HFFc6 (cell line): Measurements from ENCODE around the gene HNRNPL. TPM values are rescaled to one million over a fixed set of nuclear protein-coding genes. Genes with fewer than 3 reads are reported as not detected.

ENCODE experiments used
- DNase-seq: peaks from one replicate; pipeline ENCODE4 v3.0.0-alpha.2; 2018
- H3K27ac Mint-ChIP-seq: 2 replicates; pipeline ENCODE4 v1.8.0; 2020; ENCODE audit warnings: mild to moderate bottlenecking, mixed read lengths
- H3K27me3 Mint-ChIP-seq: 2 replicates; pipeline ENCODE4 v1.8.0; 2021; ENCODE audit warnings: mild to moderate bottlenecking, moderate library complexity, mixed read lengths; ENCODE audit not compliant: insufficient read depth
- H3K36me3 Mint-ChIP-seq: 2 replicates; pipeline ENCODE4 v1.8.0; 2021; ENCODE audit warnings: low read depth, mixed read lengths
- H3K4me1 Mint-ChIP-seq: 2 replicates; pipeline ENCODE4 v1.8.0; 2020; ENCODE audit warnings: low read depth, mixed read lengths
- H3K4me3 Mint-ChIP-seq: 2 replicates; pipeline ENCODE4 v1.8.0; 2020; ENCODE audit warnings: mild to moderate bottlenecking, moderate library complexity, mixed read lengths
- H3K9me3 Mint-ChIP-seq: 2 replicates; pipeline ENCODE4 v1.8.0; 2020; ENCODE audit warnings: mild to moderate bottlenecking, mixed read lengths
- total RNA-seq, 6 experiments: library from RNA; stranded (reverse); fragmentation: NEBNext Ultra II Directional; extraction: Animal tissue kit (Norgen Biotek cat#: 25700); gene quantifications; 2 replicates in 1 of 6; 3 replicates in 5 of 6; pipeline ENCODE4 v1.2.3, GENCODE V29; 2021
- TF ChIP-seq, protein P1 (sequence below): fragments of 200-600 bp; sonication (generic); IDR thresholded peaks from 2 replicates; pipeline ENCODE4 v1.5.0; 2021; ENCODE audit warnings: antibody characterized with exemption, mild to moderate bottlenecking

The HNRNPL gene
- total RNA-seq, 6 experiments from 2014 or later, result 337 to 467 (median 441) TPM

DNA sequence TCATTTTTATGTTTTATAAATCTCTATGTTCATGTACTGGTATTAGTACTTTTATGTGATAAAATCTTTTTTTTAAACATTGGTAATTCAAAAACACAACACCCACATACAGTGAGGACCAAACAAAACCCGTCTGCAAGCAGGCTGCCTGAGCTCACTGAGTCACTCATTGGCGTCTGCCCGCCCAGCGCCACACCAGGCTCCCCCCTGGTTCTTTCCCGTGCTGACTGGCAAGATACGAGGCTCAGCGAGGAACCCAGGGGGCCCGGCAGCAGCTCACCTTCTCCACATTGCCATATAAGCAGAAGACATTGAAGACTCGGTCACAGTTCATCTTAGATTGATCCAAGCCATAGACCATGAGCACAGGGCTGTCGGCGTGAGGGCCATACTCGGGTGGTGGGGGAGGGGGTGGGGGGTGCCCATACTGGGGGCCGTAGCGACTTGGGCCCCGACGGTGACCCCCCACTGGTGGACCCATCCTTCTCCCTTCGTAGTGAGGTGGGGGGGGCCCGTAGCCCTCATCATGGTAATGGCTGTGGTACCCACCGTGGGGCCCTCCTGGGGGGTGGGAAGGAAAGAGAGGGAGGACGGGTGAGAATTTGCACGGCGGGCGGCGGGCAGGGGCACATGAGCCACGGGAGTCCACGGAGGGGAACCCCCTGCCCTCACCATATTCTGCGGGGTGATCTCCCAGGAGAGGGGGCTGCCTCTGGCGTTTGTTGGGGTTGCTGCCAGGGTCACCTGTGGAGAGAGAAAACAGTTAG lies 9.8 kb downstream of the HNRNPL start:
- H3K9me3 Mint-ChIP-seq, result no peaks in the 10 kb centered on the region
- peak overlapping the region; percentile 32; the same call in 1 of the 2 replicates for H3K4me3 Mint-ChIP-seq
- DNase-seq, result peak; percentile 24
- TF ChIP-seq, protein P1, sequence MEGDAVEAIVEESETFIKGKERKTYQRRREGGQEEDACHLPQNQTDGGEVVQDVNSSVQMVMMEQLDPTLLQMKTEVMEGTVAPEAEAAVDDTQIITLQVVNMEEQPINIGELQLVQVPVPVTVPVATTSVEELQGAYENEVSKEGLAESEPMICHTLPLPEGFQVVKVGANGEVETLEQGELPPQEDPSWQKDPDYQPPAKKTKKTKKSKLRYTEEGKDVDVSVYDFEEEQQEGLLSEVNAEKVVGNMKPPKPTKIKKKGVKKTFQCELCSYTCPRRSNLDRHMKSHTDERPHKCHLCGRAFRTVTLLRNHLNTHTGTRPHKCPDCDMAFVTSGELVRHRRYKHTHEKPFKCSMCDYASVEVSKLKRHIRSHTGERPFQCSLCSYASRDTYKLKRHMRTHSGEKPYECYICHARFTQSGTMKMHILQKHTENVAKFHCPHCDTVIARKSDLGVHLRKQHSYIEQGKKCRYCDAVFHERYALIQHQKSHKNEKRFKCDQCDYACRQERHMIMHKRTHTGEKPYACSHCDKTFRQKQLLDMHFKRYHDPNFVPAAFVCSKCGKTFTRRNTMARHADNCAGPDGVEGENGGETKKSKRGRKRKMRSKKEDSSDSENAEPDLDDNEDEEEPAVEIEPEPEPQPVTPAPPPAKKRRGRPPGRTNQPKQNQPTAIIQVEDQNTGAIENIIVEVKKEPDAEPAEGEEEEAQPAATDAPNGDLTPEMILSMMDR, result no peak
- H3K4me1 Mint-ChIP-seq, result peaks cover 83% of the 10 kb centered on the region
- H3K36me3 Mint-ChIP-seq, result peaks cover 82% of the 10 kb centered on the region
- H3K27me3 Mint-ChIP-seq, result peaks cover 25% of the 10 kb centered on the region
- H3K27ac Mint-ChIP-seq, result peak overlapping the region; percentile 92

- TF ChIP-seq, protein P1, result no peak
- Mint-ChIP-seq H3K4me3 (peak overlapping the region; percentile 69), H3K9me3 (no peaks in the 10 kb centered on the region)
Observed at GRCh38 chr19:38838986-38839761, 10.6 kb downstream of the HNRNPL start.

GRCh38 chr19:38838208-38838985 lies 11.4 kb downstream of the HNRNPL start:
- TF ChIP-seq, protein P1, result peak; percentile 13; the same call in 1 of the 2 replicates
- H3K36me3 Mint-ChIP-seq, result peaks cover 71% of the 10 kb centered on the region
- no peaks in the 10 kb centered on the region for H3K9me3 Mint-ChIP-seq
- peaks cover 84% of the 10 kb centered on the region for H3K4me1 Mint-ChIP-seq
- peaks cover 22% of the 10 kb centered on the region for H3K27me3 Mint-ChIP-seq
- peak overlapping the region; percentile 79 for H3K4me3 Mint-ChIP-seq
- DNase-seq, result peak; percentile 42
- peak overlapping the region; percentile 92 for H3K27ac Mint-ChIP-seq

More at GRCh38 chr19:38838986-38839761, 10.6 kb downstream of the HNRNPL start:
- DNase-seq, result no peak
- Mint-ChIP-seq H3K27me3 (peaks cover 25% of the 10 kb centered on the region), H3K4me1 (peaks cover 86% of the 10 kb centered on the region), H3K36me3 (peaks cover 77% of the 10 kb centered on the region), H3K27ac (peak overlapping the region; percentile 92)

DNA sequence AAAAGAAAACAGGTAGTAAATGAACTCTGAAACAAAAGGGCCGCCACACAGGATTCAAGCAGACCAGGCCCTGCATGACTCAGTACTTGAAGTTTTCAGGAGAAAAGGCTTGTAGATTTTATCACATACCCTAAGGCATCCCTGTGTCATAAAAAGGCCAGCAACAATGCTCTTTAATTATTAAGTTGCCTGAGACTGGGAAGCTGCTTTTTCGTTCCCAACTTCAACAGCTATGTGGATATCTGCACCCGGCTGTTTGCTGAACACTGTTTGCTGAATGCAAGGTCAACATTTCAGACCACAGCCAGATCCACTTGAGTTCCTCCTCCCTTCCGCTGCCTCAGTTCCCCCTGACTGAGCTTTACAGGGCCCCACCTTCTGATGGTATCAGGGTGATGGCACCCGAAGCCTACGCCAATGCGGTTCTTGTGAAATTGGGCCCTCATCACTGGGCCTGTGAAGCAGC lies 12.1 kb downstream of the HNRNPL start:
- peak; percentile 96 for DNase-seq
- Mint-ChIP-seq H3K36me3 (peaks cover 64% of the 10 kb centered on the region), H3K9me3 (no peaks in the 10 kb centered on the region), H3K4me1 (peaks cover 83% of the 10 kb centered on the region), H3K4me3 (peak overlapping the region; percentile 79), H3K27ac (peak overlapping the region; percentile 92), H3K27me3 (peaks cover 15% of the 10 kb centered on the region)
- TF ChIP-seq, protein P1, result no peak

- TF ChIP-seq, protein P1, result no peak
- H3K4me3 Mint-ChIP-seq, result peak overlapping the region; percentile 79
- H3K36me3 Mint-ChIP-seq, result peaks cover 59% of the 10 kb centered on the region
- peak overlapping the region; percentile 92 for H3K27ac Mint-ChIP-seq
- DNase-seq, result no peak
- H3K4me1 Mint-ChIP-seq, result peaks cover 81% of the 10 kb centered on the region
- H3K9me3 Mint-ChIP-seq, result no peaks in the 10 kb centered on the region
- peaks cover 12% of the 10 kb centered on the region for H3K27me3 Mint-ChIP-seq
Observed at GRCh38 chr19:38836983-38837626, 12.7 kb downstream of the HNRNPL start.
